ENCODE data around the gene KIF9. TPM values are rescaled to one million over a fixed set of nuclear protein-coding genes. Genes with fewer than 3 reads are reported as not detected.
"Not testable (repeated sequence)": the region's sequence is repeated elsewhere in the genome, so short reads cannot be mapped to it uniquely, and the experiment has no call there.

The KIF9 gene
- total RNA-seq, 2 experiments from 2014 or later: 8.0 to 9.2 TPM

DNA sequence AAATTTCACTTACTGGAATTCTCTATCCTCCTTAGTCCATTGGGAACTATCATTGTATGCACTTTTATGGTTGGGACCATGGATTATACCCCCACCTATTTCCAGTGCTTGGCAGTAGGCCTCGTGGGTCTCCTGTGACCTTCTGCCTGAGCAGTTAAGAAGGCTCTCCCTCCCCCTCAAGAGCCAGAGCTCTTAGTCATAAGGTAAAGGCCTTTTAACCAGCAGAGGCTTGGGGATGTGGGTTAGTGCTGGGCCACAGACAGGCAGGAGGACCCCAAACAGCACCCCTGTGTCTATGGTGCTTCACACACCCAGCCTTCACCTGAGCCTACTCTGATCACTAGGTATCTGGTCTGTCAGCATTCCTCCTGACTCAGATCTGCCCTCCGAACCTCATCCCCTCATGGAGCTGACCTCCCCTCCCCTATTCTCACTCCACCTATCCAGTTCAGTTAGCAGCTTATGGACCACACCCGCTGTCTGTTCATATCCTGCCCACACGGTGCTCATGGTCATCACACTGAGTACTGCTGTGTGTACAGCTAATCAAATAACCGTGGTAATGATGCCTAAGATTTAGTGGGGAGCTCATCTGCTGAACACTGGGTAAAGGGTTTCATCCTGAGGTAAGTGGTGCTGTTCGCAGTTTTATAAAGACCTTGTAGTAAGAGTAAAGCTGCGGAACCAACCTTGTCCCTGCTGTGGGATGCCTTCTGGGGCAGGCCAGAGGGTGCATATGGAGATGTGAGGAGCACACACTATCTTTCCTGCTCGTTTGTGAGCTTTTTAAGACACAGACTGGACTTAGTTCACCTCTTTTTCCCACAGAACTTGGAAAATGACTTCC is 41.1 kb upstream of the KIF9 start:
- intact Hi-C loops (cut with DNase I, micrococcal nuclease): loop anchor here (1.0 to 10.0 kb wide), 8 partner anchors 159 to 619 kb away; partner anchors contain the start of genes SETD2 (in 2 of the 2) and TMIE (in 1 of the 2)
- H3K27me3 ChIP-seq (ENCODE audit: control insufficient read depth in 1 of 2, insufficient read depth in 2 of 2, low read length in 2 of 2): no peaks in the 10 kb centered on the region
- Mint-ChIP-seq H3K9me3 (no peaks in the 10 kb centered on the region), H3K27me3 (no peaks in the 10 kb centered on the region), H3K36me3 (ENCODE audit: low read depth) (peaks cover 64% of the 10 kb centered on the region), H3K4me1 (ENCODE audit: low read depth) (peaks cover 4% of the 10 kb centered on the region), H3K4me3 (no peak overlapping the region), H3K27ac (peak overlapping the region; percentile 7)
- no peaks in the 10 kb centered on the region for H3K9me3 ChIP-seq (ENCODE audit: control insufficient read depth in 1 of 2, insufficient read depth in 1 of 2, low read length in 2 of 2)
- H3K36me3 ChIP-seq (ENCODE audit: insufficient read depth, low read length): peaks cover 66% of the 10 kb centered on the region
- no peak for DNase-seq
- no peak overlapping the region for H3K4me3 ChIP-seq (ENCODE audit: low read length)
- no peak for ATAC-seq (ENCODE audit: poor library complexity)
- no peaks in the 10 kb centered on the region for H3K4me1 ChIP-seq (ENCODE audit: insufficient read depth, low read length)
- ChIA-PET CTCF (interaction anchor here (0.6 to 1.8 kb wide), 10 partner anchors 9 to 253 kb away, joined by 3 to 8 read pairs (median 3); no protein-coding TSS in a partner anchor), POLR2A (no interaction called here)
- H3K27ac ChIP-seq (ENCODE audit: low read depth in 1 of 2, low read length in 2 of 2): no peak overlapping the region
- TF ChIP-seq, protein P1, sequence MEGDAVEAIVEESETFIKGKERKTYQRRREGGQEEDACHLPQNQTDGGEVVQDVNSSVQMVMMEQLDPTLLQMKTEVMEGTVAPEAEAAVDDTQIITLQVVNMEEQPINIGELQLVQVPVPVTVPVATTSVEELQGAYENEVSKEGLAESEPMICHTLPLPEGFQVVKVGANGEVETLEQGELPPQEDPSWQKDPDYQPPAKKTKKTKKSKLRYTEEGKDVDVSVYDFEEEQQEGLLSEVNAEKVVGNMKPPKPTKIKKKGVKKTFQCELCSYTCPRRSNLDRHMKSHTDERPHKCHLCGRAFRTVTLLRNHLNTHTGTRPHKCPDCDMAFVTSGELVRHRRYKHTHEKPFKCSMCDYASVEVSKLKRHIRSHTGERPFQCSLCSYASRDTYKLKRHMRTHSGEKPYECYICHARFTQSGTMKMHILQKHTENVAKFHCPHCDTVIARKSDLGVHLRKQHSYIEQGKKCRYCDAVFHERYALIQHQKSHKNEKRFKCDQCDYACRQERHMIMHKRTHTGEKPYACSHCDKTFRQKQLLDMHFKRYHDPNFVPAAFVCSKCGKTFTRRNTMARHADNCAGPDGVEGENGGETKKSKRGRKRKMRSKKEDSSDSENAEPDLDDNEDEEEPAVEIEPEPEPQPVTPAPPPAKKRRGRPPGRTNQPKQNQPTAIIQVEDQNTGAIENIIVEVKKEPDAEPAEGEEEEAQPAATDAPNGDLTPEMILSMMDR (IDR thresholded peaks at IDR 0.05): no peak

DNA sequence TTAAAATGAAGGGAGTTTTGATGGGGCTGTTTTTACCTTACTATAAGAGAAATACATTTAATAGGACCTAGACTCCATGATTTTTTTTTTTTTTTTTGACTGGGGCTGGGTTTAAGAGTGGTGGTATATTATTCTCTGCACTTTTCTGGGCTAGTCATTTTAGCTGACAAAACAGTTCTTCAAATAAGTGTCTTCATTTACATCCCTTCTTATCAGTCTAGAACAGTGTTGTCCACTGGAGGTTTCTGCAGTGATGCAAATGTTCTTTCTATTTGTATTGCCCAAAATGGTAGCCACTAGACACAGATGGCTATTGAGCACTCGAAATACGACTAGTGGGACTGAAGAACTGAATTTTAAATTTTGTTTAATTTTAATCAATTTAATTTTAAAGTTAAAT is 37.4 kb upstream of the KIF9 start:
- no peaks in the 10 kb centered on the region for H3K9me3 Mint-ChIP-seq
- Histone ChIP-seq H3K4me1 (ENCODE audit: insufficient read depth, low read length) (no peaks in the 10 kb centered on the region), H3K36me3 (ENCODE audit: insufficient read depth, low read length) (peaks cover 46% of the 10 kb centered on the region), H3K27ac (ENCODE audit: low read depth in 1 of 2, low read length in 2 of 2) (no peak overlapping the region), H3K4me3 (ENCODE audit: low read length) (no peak overlapping the region), H3K9me3 (ENCODE audit: control insufficient read depth in 1 of 2, insufficient read depth in 1 of 2, low read length in 2 of 2) (no peaks in the 10 kb centered on the region), H3K27me3 (ENCODE audit: control insufficient read depth in 1 of 2, insufficient read depth in 2 of 2, low read length in 2 of 2) (no peaks in the 10 kb centered on the region)
- ChIA-PET POLR2A (no interaction called here), CTCF (interaction anchor here (0.9 to 1.4 kb wide), 2 partner anchors 8 to 156 kb away, joined by 3 to 4 read pairs; partner anchors contain the start of gene SETD2)
- TF ChIP-seq, protein P1 (IDR thresholded peaks at IDR 0.05): no peak
- H3K36me3 Mint-ChIP-seq (ENCODE audit: low read depth): peaks cover 54% of the 10 kb centered on the region
- intact Hi-C loops (cut with DNase I, micrococcal nuclease): loop anchor here (5.0 to 10.0 kb wide), 5 partner anchors 155 to 615 kb away; partner anchors contain the start of genes SETD2 (in 1 of the 2) and TMIE (in 1 of the 2)
- ATAC-seq (ENCODE audit: poor library complexity) (no peak), DNase-seq (no peak)
- H3K27me3 Mint-ChIP-seq: no peaks in the 10 kb centered on the region
- H3K4me1 Mint-ChIP-seq (ENCODE audit: low read depth): peaks cover 4% of the 10 kb centered on the region
- no peak overlapping the region for H3K27ac Mint-ChIP-seq
- no peak overlapping the region for H3K4me3 Mint-ChIP-seq

DNA sequence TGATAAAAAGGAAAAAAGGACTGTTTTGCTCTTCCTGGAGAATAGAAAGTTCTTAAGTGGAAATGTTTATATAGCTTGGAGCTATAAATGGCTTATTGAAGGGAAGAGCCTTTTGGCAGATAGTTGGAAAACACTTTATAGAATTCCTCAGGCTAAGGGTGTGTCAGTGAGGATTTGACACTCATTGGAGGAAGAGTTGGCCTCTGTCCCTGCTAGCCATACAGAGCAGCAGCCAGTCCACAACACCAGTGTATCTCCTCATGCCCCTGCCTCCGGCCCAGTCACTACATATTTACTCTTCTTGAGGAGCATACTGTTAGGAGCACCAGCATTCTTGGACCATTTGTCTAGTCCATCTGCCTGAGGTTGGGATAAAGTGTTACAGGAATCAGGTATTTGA is 36.3 kb upstream of the KIF9 start:
- DNase-seq: no peak
- Mint-ChIP-seq H3K27ac (peak overlapping the region; percentile 3), H3K36me3 (ENCODE audit: low read depth) (peaks cover 54% of the 10 kb centered on the region), H3K9me3 (no peaks in the 10 kb centered on the region), H3K27me3 (no peaks in the 10 kb centered on the region), H3K4me1 (ENCODE audit: low read depth) (peaks cover 4% of the 10 kb centered on the region), H3K4me3 (no peak overlapping the region)
- CTCF ChIA-PET: interaction anchor here (1.0 kb wide), 1 partner anchor 154 kb away, joined by 3 read pairs; no protein-coding TSS in a partner anchor
- Histone ChIP-seq H3K27me3 (ENCODE audit: control insufficient read depth in 1 of 2, insufficient read depth in 2 of 2, low read length in 2 of 2) (no peaks in the 10 kb centered on the region), H3K9me3 (ENCODE audit: control insufficient read depth in 1 of 2, insufficient read depth in 1 of 2, low read length in 2 of 2) (no peaks in the 10 kb centered on the region), H3K27ac (ENCODE audit: low read depth in 1 of 2, low read length in 2 of 2) (no peak overlapping the region), H3K4me3 (ENCODE audit: low read length) (no peak overlapping the region), H3K36me3 (ENCODE audit: insufficient read depth, low read length) (peaks cover 43% of the 10 kb centered on the region), H3K4me1 (ENCODE audit: insufficient read depth, low read length) (no peaks in the 10 kb centered on the region)
- no peak for ATAC-seq (ENCODE audit: poor library complexity)
- POLR2A ChIA-PET: no interaction called here
- TF ChIP-seq, protein P1 (IDR thresholded peaks at IDR 0.05): no peak
- intact Hi-C loops (cut with DNase I, micrococcal nuclease): no loop called here

DNA sequence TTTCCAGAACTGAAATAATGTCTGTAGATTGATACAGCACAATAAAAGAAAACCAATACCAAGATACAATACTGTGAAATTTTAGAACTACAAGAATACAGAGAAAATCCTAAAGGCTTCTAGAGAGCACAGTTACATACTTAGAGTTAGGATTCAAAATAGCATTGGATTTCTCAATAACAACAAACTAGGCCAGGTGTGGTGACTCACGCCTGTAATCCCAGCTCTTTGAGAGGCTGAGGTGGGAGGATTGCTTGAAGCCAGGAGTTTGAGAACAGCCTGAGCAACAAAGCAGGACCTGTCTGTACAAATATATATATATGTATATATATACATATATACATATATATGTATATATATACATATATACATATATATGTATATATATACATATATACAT is 33.6 kb upstream of the KIF9 start:
- CTCF ChIA-PET: interaction anchor here (1.2 kb wide), 1 partner anchor 11 kb away, joined by 4 read pairs; no protein-coding TSS in a partner anchor
- H3K27ac ChIP-seq (ENCODE audit: low read depth in 1 of 2, low read length in 2 of 2); H3K27ac Mint-ChIP-seq; H3K9me3 Mint-ChIP-seq; H3K4me3 ChIP-seq (ENCODE audit: low read length); H3K4me1 ChIP-seq (ENCODE audit: insufficient read depth, low read length); H3K9me3 ChIP-seq (ENCODE audit: control insufficient read depth in 1 of 2, insufficient read depth in 1 of 2, low read length in 2 of 2); ATAC-seq (ENCODE audit: poor library complexity); POLR2A ChIA-PET; H3K4me3 Mint-ChIP-seq; DNase-seq; intact Hi-C loops (cut with DNase I, micrococcal nuclease); H3K27me3 ChIP-seq (ENCODE audit: control insufficient read depth in 1 of 2, insufficient read depth in 2 of 2, low read length in 2 of 2); H3K27me3 Mint-ChIP-seq; H3K4me1 Mint-ChIP-seq (ENCODE audit: low read depth): not testable (repeated sequence)
- H3K36me3 ChIP-seq (ENCODE audit: insufficient read depth, low read length): peaks cover 18% of the 10 kb centered on the region
- peaks cover 28% of the 10 kb centered on the region for H3K36me3 Mint-ChIP-seq (ENCODE audit: low read depth)

All from CD4-positive, alpha-beta T cell (primary cell).